HG03108 (cell line): Measurements from ENCODE around the gene GGTLC1.
"Not testable (repeated sequence)": the region's sequence is repeated elsewhere in the genome, so short reads cannot be mapped to it uniquely, and the experiment has no call there.

Experiments
- ATAC-seq: cut with Tn5 transposase; IDR thresholded peaks from one replicate; pipeline ENCODE4 v1.9.1; 2021; ENCODE audit warnings: moderate library complexity; ENCODE audit not compliant: unreplicated experiment

Gene GGTLC1

DNA sequence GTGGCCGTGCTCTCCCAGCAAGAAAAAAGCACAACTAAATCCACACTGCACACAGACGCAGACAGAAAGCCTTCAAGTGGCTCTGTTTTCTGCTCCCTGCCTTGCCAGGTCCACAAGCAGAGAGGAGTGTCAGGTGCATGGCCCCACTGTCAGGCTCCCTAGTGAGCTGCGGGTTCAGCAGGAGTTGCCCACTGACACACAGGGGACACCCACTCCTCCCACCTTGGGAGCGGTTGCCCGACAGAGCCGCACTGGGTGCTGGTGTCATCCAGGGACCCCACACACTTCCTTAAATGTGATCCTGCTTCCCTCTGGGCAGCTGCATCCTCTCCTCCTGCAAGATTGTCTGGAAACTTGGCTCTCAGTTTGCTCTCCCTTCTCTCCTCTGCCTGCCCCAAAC, 6.7 kb upstream of the GGTLC1 start:
- ATAC-seq, result not testable (repeated sequence)

DNA sequence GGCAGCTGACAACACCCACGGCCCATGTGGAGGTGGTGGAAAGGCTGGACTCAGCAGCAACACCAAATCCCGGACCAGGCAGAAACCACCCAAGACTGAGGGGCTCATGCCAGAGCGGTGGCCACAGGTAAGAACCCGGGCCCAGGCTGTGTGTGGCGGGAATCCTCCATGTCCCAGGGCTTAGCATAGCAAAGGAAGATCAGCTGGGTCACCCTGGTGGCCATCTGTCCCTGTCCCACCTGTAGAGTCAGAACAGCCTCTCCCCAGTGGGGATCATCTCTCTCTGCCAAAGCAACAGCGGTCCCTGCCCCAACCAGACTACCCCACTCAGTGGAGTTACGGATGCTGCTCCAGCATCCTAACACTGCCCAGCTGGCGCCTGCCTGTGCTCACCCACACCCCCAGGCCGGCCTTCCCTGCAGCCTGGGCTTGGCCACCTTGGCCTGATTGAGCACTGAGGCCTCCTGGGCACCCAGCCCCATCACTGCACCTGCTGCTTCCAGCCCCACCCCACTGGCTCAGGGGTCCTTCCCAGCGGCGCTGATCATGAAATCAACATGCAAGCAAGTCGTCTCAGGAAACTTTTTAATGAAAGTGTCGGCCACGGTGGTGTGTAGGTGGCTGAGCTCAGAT, 5.5 kb upstream of the GGTLC1 start:
- not testable (repeated sequence) for ATAC-seq

DNA sequence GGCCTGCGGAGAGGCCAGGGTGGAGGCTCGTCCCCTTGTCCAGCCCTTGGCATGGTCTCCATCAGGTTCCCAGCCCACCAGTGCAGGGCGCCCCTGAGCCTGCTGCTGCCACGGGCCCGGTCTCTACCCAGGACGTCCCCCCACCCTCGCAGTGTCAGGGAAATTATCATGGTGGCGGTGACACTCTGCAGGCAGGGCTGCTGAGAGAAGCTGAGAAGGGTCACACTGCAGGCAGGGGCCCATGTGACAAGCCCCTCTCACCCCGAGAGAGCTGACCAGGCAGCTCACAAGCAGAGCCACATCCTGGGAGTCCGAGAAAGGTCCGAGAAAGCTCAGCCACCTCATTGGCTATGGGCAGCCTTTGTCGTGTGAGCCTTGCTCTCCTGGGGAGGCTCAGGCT, 4.9 kb upstream of the GGTLC1 start:
- ATAC-seq, result not testable (repeated sequence)

DNA sequence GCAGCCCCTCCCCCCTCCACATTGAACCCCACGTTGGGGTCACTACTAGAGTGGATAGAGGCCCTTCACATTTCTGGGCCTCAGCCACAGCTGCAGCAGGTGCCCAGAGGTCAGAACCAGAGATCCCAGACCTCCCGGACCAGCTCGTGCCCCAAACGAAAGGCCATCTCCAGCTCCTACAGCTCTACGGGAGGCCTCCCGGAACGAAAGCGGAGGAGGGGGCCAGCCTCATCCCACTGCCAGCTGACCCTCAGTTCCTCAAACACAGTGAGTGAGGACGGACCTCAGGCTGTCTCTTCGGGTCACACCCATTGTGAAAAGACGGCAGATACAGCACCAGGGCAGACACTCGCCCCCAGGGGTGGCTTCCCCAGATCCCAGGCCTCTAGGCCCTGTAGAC, 1.7 kb upstream of the GGTLC1 start:
- ATAC-seq, result not testable (repeated sequence)

DNA sequence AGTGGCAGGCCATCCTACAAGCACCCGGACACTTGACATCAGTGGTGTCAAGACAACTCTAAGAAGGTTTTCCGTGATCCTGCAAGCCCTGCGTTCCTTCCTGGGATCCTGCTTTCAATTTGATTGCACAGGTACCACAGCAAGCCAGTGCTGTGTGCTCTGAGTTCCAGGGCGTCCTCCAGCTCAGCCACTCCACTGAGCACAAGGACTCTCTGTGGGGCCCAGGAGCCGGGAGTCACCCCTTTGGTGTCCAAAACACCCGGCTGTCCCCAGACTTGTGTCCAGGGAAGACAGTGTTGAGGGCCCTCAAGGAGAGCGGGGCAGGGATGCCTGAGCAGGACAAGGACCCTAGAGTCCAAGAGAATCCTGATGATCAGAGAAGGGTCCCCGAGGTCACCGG, 387 bp upstream of the GGTLC1 start:
- ATAC-seq, result not testable (repeated sequence)

DNA sequence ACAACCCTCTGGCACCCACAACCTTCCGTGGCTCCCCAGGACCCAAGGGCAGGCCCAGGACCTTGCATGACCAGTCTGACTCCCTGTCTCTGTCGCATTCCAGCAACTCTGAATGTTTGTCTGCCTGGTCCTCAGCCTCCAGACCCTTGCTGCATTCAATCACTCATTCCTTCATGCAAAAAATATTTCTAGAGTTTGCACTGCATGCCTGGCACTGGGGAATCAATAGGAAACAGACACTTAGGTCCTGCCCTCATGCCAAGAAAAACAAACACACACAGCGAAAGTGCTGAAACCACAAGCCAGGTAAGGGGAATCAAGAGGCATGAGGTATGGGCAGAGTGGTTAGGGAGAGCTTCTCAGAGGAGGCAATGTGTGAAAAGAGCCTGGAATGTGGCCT, 1.9 kb downstream of the GGTLC1 start:
- not testable (repeated sequence) for ATAC-seq

DNA sequence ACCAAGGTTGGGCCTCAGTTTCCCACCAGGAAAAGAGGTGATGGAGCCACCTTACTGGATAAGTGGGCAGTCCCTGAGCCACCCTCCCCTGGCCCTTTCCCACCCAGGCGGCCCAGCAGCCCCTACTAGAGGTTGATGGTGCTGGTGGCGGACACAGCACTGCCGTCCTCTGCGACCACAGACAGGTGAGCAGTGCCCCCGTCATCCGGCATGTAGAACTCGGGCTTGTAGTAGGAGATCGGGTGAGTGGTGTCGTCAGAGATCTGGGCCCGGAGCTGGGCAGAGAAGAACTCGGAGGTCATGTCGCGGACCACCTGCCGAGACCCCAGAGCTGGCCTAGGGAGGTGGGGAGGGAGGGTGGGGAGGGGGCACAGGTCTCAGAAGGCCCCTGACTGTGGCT, 2.3 kb downstream of the GGTLC1 start:
- ATAC-seq, result not testable (repeated sequence)

DNA sequence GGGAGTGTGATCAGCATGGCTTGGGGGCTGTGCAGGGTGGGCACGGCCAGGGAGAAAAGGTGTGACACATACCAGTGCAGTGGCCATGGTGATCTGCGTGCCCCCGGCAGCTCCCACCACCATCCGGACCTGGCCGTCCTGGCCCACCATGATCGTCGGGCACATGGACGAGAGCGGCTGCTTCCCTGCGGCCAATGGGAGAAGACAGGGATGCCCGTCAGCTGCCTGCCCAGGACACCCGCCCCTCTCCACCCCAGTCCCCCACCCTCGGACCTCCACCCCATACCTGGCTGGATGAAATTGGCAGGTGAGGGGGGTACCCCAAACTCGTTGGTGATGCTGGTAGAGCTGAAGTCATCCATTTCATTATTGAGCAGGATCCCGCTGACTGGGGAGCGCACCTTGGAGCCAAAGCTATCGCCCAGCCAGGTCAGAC, 2.8 kb downstream of the GGTLC1 start:
- ATAC-seq, result not testable (repeated sequence)

DNA sequence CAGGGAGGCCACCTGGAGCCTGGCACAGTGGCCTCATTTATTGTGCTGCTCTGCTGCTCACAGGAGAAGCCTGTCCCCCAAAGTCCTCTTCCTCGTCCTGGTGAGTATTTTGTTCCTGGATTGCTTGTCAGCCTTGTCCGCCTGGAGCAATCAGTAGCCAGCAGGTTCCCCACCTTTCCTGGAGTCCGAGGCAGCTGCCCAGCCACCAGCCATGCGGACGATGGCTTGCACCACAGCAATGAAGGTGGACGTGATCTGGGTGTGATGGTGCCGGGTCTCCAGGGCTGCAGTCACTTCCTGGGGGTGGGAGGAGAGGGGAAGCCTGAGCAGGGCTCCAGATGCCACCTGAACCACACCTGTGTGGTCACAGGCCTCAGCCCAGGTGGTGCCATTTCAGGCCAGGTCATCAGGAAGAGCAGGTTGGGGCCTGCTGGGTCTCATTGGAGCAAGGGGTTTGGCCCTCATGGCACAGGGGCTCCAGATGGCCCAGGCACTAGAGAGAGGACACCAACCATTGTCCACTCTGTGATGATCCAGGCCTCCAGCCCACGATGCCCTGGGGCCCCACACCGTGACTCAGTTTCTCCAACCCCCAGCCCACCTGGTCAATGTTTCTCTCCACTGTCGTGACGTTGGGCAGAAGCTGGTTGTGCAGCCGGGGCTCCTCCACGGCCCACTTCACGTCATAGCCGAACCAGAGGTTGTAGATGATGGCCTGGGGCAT, 3.4 kb downstream of the GGTLC1 start:
- ATAC-seq, result not testable (repeated sequence)

DNA sequence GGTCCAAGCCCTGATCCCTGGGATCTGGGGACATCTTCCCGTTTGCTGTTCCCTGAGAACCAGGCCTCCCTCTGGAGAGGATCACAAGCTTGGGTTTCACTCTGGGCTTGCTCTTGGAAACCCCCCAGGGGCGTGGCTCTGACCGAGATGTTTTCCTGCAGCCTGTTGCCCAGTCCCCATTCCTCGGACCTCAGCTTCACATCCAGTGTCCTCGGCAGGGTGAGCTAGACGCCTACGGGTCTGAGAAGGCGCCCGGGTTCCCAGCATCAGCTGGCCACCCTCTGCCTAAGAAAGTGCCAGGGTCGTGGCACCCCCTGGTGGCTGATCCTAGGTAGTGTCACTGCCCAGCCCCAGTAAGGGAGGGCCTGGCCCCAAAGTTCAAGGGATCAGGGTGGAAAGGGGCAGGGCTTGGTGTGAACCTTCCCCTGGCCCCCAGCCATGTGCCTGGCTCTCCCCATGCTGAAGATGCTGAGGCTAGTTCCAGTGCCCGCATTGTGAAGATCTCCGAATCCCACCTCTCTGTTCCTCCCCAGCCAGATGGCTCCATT, 4.0 kb downstream of the GGTLC1 start:
- not testable (repeated sequence) for ATAC-seq

DNA sequence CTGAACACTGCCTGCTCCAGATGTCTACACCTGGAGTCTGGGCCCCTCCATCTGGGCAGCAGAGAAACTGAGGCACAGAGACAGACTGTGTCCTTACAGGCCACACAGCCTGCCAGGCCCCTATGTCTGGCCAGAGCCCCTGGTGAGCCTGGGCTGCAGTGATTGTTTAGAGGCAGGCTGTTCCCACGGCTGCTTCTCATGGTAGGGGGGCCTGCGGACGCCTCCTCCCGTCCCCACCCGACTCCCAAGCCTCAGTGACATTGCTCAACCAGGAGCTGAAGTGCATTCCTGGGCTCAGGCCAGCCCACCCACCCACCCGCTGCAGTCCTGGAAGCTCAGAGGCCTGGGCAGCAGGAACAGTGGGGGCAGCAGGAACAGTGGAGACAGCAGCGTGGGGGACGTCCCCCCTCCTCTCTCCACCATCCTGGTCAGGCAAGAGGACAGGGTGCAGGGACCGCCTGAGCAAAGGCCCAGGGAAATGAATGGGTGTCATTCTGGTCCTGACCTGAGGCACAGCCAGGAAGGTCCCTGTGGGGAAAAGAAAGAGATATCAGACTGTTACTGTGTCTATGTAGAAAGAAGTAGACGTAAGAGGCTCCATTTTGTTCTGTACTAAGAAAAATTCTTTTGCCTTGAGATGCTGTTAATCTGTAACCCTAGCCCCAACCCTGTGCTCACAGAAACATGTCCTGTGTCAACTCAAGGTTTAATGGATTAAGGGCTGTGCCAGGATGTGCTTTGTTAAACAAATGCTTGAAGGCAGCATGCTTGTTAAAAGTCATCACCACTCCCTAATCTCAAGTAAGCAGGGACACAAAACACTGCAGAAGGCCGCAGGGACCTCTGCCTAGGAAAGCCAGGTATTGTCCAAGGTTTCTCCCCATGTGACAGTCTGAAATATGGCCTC, 6.2 kb downstream of the GGTLC1 start:
- not testable (repeated sequence) for ATAC-seq

DNA sequence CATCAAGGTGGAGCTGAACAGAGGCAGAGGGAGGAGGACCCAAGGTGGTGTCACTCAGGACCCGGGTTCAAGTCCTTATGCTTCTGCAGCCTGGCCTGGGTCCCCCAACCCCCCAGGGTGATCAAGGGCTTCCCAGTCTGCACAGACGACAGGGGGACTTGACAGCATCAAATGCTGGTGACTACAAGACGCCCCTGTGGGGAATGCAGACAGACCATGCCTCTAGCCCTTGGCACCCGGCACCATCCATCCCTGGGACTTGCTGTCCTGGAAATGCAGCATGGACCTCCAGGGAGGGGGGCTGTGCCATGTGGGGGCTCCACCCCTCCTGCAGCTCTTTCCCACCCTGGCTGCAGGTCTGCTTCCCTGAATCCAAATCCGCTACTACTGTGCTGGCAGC, 7.1 kb downstream of the GGTLC1 start:
- not testable (repeated sequence) for ATAC-seq

DNA sequence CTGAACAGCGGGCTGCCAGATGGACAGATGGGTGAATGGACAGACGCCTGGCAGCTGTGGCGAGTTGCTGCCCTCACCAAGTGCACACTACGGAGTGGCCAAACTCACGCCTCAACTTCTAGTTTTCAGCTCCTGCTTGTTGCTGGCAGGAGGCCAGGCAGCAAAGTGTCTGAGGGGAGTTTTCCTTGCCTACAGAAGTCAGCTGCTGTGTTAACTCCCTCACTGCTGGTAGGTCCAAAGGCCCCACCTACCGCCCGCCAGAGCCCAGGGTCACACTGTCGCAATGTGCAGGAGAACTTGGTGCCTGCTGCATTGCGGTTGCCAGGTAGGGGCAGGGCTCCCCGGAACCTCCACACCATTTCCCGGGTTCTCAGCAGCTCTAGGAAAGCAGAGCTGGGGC, 7.6 kb downstream of the GGTLC1 start:
- not testable (repeated sequence) for ATAC-seq

DNA sequence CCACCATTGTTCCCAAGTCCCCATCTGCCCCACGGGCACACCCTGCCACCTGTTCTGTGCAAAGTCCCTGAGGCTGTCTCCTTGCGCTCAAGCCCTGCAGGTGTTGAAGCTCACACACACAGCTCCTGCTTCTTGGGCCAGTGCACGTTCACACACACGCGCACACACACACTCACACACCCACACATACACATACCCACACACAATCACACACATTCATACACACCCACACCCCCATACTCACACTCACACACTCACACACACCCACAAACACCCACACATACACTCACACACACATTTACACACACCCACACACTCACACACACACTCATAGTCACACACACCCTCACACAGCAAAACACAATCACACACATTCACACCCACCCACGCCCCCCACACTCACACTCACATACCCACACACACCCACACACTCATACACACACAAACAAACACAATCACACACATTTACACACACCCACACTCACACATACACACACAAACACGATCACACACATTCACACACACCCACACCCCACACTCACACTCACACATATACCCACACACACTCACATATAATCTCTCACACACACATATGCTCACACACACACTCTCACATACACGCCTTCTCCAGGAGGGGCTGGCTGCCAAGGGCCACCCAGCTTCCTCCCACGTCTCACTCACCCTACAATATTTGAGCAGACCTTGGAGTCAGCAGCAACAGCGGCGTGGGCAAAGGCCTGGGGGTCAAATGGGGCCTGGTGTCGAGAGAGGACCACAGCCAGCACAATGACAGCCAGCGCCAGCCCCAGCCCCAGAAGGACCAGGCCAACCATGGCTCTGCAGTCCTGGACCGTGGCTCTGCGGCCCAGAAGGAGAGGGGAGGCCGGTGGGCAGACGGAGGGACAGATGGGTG, 8.4 kb downstream of the GGTLC1 start:
- not testable (repeated sequence) for ATAC-seq

DNA sequence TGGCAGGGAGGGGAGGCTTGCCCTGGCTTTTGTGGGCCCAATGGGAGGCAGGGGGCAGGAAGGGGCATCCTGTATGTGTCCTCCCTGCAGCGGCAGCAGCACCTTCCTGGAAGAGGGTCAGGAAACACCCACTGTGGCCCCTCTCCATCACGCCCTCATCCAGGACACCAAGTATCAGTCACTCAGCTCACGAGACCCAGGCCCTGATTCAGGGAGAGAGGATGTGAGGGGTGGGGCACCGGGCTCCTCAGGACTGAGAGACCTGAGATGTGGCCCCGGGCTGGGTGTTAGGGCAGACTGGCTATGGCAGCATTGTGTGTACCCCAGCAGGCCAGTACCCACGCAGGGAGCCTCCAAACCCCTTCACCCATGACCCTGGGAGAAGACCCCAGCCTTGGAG, 9.2 kb downstream of the GGTLC1 start:
- not testable (repeated sequence) for ATAC-seq

DNA sequence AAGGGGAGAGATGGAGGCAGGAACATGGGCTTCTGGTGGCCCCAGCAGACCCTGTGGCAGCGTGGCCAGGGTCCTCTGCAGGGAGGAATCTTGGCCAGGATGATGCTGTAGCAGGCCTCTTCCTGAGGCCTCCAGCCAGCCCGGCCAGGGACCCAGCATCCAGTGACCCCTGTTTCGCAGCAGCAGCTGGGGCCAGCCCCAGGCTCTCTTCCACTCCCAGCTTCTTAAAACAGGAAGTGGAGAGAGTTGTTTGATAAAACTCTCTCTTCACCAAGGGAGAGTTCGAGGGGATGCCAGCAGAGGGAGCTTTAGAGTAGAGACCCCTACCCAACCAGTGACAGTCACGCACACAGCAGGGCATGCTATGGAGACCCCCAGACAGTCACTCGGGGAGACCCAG, 10.1 kb downstream of the GGTLC1 start:
- not testable (repeated sequence) for ATAC-seq

DNA sequence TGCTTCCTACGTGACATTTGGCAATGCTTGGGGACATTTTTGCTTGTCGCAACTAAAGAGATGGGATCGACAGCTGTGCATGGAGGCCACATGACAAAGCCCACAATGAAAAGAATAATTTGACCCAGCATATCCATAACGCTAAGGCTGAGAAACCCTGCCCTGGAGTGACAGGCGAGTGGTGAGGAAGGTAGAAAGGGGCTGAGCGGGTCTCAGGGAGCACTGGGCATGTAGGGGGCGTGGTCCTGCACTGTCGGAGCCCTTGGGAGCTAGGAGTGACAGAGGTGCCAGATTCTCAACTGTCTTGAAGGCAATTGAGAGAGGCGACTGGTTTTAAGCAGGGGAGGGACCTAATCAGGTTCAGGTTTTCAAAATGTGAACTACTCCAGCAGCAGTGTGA, 13.6 kb downstream of the GGTLC1 start:
- ATAC-seq, result no peak

DNA sequence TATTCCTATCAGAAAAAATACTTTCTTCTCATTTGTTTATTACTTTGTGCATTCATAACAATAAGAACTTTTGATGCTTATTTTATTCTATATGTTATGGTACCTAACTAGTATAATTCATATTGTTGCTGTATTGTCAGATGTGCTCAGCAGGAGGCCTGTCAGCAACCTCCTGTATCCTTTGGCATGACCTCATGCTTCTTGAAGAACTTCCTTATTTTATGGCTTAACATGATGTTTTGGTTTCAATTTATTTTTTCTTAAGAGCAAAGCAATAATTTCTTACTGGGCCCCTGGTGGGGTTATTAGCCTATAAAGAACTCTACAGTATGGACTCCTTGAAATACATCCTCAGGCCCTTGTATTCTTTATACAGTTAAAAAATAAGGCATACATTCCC, 17.3 kb downstream of the GGTLC1 start:
- no peak for ATAC-seq

DNA sequence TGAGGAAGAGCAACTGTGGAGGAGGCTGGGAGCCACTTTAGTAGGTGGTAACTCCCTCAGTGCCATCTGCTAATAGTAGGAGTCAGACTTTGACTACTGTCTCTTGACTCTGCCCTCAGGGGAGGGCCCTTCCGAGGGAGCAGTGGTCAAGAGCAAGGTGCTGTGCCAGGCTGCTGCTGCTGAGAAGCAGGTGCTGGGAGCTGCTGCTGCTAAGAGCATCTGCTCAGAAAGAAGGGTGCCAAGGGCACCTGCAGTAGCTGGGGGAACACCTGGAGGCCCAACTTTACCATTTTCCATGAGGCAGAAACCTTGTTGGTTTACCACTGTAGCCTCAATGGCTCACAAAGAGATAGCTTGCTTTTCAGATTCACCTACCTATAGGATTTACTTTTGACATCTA, 18.5 kb downstream of the GGTLC1 start:
- ATAC-seq, result no peak

DNA sequence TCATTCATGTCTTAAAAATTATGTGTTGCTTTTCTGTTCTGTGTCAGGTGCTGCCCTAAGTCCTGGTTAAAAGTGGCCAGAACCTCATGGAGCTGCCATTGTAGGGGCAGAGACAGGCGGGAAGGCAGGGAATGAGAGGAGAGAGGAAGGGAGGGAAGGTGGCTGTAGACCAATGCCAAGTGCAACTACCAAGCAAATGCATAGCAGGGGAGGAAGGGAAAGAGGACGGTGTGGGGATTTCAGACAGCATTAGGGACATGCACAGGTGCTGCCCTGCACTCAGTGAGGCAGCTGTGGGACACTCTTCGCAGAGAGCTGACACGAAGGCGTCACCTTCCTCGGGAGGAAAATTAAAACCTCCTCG, 21.0 kb downstream of the GGTLC1 start:
- no peak for ATAC-seq
